ENCODE results near the gene KNL1.

GRCh38 chr15:40598672-40599071 is 4.6 kb downstream of the KNL1 start:
- TF ChIP-seq CTCF (IDR thresholded peaks at IDR 0.05; ENCODE audit: low read depth, low read length, missing input control) (no peak), RAD21 (IDR thresholded peaks at IDR 0.05) (no peak), ATF3 (IDR thresholded peaks at IDR 0.05) (no peak), RXRA (IDR thresholded peaks at IDR 0.05) (no peak), REST (IDR thresholded peaks at IDR 0.05) (no peak), JUND (IDR thresholded peaks at IDR 0.05) (no peak), TAF1 (conservative IDR thresholded peaks at IDR 0.05) (no peak), MAX (IDR thresholded peaks at IDR 0.05) (no peak), HNF4G (IDR thresholded peaks at IDR 0.05) (no peak), YY1 (IDR thresholded peaks at IDR 0.05) (no peak)
- TF ChIP-seq, protein P1, sequence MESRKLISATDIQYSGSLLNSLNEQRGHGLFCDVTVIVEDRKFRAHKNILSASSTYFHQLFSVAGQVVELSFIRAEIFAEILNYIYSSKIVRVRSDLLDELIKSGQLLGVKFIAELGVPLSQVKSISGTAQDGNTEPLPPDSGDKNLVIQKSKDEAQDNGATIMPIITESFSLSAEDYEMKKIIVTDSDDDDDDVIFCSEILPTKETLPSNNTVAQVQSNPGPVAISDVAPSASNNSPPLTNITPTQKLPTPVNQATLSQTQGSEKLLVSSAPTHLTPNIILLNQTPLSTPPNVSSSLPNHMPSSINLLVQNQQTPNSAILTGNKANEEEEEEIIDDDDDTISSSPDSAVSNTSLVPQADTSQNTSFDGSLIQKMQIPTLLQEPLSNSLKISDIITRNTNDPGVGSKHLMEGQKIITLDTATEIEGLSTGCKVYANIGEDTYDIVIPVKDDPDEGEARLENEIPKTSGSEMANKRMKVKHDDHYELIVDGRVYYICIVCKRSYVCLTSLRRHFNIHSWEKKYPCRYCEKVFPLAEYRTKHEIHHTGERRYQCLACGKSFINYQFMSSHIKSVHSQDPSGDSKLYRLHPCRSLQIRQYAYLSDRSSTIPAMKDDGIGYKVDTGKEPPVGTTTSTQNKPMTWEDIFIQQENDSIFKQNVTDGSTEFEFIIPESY (IDR thresholded peaks at IDR 0.05) = no peak
